Ishikawa (cell line): ENCODE measurements around the gene PDE4D.

ENCODE experiments used
- CEBPB ChIP-seq: IDR thresholded peaks from 2 replicates; pipeline ENCODE4 v1.6.1; 2012
- EGR1 ChIP-seq: IDR thresholded peaks from 2 replicates; pipeline ENCODE4 v1.6.1; 2012
- EP300 ChIP-seq: IDR thresholded peaks from 2 replicates; pipeline ENCODE4 v1.6.1; 2012; ENCODE audit warnings: borderline replicate concordance
- FOXM1 ChIP-seq: IDR thresholded peaks from 2 replicates; pipeline ENCODE4 v1.6.1; 2012; ENCODE audit warnings: low read depth, borderline replicate concordance
- MAX ChIP-seq: IDR thresholded peaks from 2 replicates; pipeline ENCODE4 v1.6.1; 2012
- NFIC ChIP-seq: IDR thresholded peaks from 2 replicates; pipeline ENCODE4 v1.6.1; 2012
- RAD21 ChIP-seq: IDR thresholded peaks from 2 replicates; pipeline ENCODE4 v1.6.1; 2012; ENCODE audit warnings: low read depth
- REST ChIP-seq: IDR thresholded peaks from 2 replicates; pipeline ENCODE4 v1.6.1; 2012; ENCODE audit warnings: low read depth, mild to moderate bottlenecking
- TAF1 ChIP-seq: IDR thresholded peaks from 2 replicates; pipeline ENCODE4 v1.6.1; 2012; ENCODE audit warnings: low read depth, mild to moderate bottlenecking
- TCF12 ChIP-seq: IDR thresholded peaks from 2 replicates; pipeline ENCODE4 v1.6.1; 2012; ENCODE audit warnings: low read depth
- TEAD4 ChIP-seq: IDR thresholded peaks from 2 replicates; pipeline ENCODE4 v1.6.1; 2012
- USF1 ChIP-seq: IDR thresholded peaks from 2 replicates; pipeline ENCODE4 v1.6.1; 2012
- YY1 ChIP-seq: IDR thresholded peaks from 2 replicates; pipeline ENCODE4 v1.6.1; 2012; ENCODE audit warnings: low read depth
- ZBTB7A ChIP-seq: IDR thresholded peaks from 2 replicates; pipeline ENCODE4 v1.6.1; 2012; ENCODE audit warnings: low read depth

- TF ChIP-seq NFIC (no peak), REST (no peak), TAF1 (no peak), YY1 (no peak), TCF12 (no peak), EP300 (no peak), EGR1 (no peak), RAD21 (no peak), MAX (no peak), CEBPB (no peak), FOXM1 (no peak), ZBTB7A (no peak), USF1 (no peak), TEAD4 (no peak)
Observed at GRCh38 chr5:59326596-59326995, 566.9 kb downstream of the PDE4D start.
